Esophagus squamous epithelium (tissue), 5 donors: ENCODE results near the gene IQCK. TPM values are rescaled to one million over a fixed set of nuclear protein-coding genes. Genes with fewer than 3 reads are reported as not detected.

ENCODE experiments used
- DNase-seq: peaks from one replicate; lab custom pipeline; 2025; lab: John Stamatoyannopoulos, UW
- H3K27ac ChIP-seq, 4 donors: fragments of 200-600 bp; sonication (generic); one replicate each; pipeline ENCODE4 v1.5.1; 2016 to 2019; ENCODE audit warnings: mild to moderate bottlenecking in 1 of 4
- H3K27me3 ChIP-seq, 4 donors: fragments of 200-600 bp; sonication (generic); 1 replicate in 3 of 4; 2 replicates in 1 of 4; pipeline versions ENCODE4 v1.5.1 to v1.6.0; 2017 to 2021; ENCODE audit warnings: antibody characterized with exemption in 1 of 4
- H3K36me3 ChIP-seq, 3 donors: fragments of 200-600 bp; sonication (generic); one replicate each; pipeline ENCODE4 v1.5.1; 2016 to 2019
- H3K4me1 ChIP-seq, 3 donors: fragments of 200-600 bp; sonication (generic); one replicate each; pipeline ENCODE4 v1.5.1; 2017 to 2019
- H3K4me3 ChIP-seq, 4 donors: fragments of 200-600 bp; sonication (generic); 1 replicate in 3 of 4; 2 replicates in 1 of 4; pipeline ENCODE4 v1.5.1; 2016 to 2019; ENCODE audit warnings: mild to moderate bottlenecking in 2 of 4, moderate library complexity in 1 of 4
- H3K9me3 ChIP-seq, 3 donors: fragments of 200-600 bp; sonication (generic); one replicate each; pipeline ENCODE4 v1.5.1; 2016 to 2019
- POLR2A ChIP-seq, 4 donors: fragments of 450-650 bp; IDR thresholded peaks; one replicate each; pipeline ENCODE4 v1.6.1; 2017; ENCODE audit warnings: antibody characterized with exemption in 4 of 4, mild to moderate bottlenecking in 4 of 4, moderate library complexity in 3 of 4
- WGBS, 2 donors: methylation state at CpG; one replicate each; pipeline ENCODE4 v1.1.5; 2018; 5-methylcytosine and 5-hydroxymethylcytosine counted together
- intact Hi-C: fragments of 100-400 bp; cut with DNase I; formaldehyde crosslinking; loops from one replicate; pipeline ENCODE4 v1.15.0; 2022
- total RNA-seq, 4 donors: library from RNA; depleted of rRNA; stranded (reverse); fragments of >200 nt; gene quantifications; one replicate each; pipeline ENCODE4 v1.1.0, GENCODE V29; 2016
- TF ChIP-seq, protein P1 (sequence below), 6 experiments: fragments of 450-650 bp in 4 of 6; fragments of 200-600 bp in 2 of 6; sonication (generic) in 2 of 6; IDR thresholded peaks; one replicate each; pipeline ENCODE4 v1.5.1; 2016 to 2019; ENCODE audit warnings: antibody characterized with exemption in 6 of 6, mild to moderate bottlenecking in 4 of 6, moderate library complexity in 4 of 6
- donor health status: DM: yes; HTN: yes; CAD: no.

Gene IQCK
- total RNA-seq, 4 donors from 2014 or later = 2.2 to 9.3 (median 6.1) TPM

DNA sequence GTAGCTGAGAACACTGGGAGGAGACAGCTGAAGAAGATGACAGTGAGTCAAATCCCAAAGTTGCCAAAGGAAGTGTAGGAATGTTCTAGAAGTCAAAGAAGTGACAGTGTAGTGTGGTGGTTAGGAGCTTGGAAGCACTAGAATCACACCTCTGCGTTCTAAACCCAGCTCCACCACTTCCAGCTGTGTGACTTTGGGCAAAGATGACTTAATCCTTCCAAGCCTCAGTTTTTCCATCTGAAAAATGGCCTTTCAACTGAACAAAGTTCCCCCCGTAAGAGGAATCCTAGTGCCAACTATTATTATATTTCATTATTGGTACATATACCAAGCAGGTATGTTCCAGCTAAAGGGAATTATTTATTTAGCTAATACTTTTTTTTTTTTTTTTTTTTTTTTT is 56.0 kb downstream of the IQCK start:
- no peaks in the 10 kb centered on the region for H3K27me3 ChIP-seq
- no peak overlapping the region for H3K4me3 ChIP-seq
- no peak for DNase-seq
- H3K27ac ChIP-seq = no peak overlapping the region
- WGBS, 2 donors = 49 to 88% methylated on average over 2 of the region's 2 CpGs
- TF ChIP-seq, protein P1, sequence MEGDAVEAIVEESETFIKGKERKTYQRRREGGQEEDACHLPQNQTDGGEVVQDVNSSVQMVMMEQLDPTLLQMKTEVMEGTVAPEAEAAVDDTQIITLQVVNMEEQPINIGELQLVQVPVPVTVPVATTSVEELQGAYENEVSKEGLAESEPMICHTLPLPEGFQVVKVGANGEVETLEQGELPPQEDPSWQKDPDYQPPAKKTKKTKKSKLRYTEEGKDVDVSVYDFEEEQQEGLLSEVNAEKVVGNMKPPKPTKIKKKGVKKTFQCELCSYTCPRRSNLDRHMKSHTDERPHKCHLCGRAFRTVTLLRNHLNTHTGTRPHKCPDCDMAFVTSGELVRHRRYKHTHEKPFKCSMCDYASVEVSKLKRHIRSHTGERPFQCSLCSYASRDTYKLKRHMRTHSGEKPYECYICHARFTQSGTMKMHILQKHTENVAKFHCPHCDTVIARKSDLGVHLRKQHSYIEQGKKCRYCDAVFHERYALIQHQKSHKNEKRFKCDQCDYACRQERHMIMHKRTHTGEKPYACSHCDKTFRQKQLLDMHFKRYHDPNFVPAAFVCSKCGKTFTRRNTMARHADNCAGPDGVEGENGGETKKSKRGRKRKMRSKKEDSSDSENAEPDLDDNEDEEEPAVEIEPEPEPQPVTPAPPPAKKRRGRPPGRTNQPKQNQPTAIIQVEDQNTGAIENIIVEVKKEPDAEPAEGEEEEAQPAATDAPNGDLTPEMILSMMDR (IDR thresholded peaks at IDR 0.05) = no peak
- no peak for TF ChIP-seq POLR2A (IDR thresholded peaks at IDR 0.05)
- H3K9me3 ChIP-seq = no peaks in the 10 kb centered on the region
- no peaks in the 10 kb centered on the region for H3K36me3 ChIP-seq
- intact Hi-C loops = no loop called here
- no peaks in the 10 kb centered on the region for H3K4me1 ChIP-seq

DNA sequence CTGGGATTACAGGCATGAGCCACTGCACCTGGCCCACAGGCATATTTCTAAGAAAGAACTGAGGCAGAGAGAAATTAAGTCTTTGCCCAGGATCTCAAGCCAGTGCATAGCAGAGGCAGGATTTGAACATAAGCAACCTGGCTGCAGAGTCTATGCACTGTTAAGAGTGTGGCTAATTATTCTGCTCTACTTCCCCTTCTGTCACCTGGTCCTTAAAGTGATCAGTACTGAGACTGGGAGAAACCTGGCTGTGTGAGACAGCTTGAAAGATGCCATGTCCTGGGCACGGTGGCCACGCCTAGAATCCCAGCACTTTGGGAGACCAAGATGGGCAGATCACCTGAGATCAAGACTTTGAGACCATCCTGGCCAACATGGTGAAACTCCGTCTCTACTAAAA is 58.1 kb downstream of the IQCK start:
- Histone ChIP-seq H3K4me1 (no peaks in the 10 kb centered on the region), H3K4me3 (no peak overlapping the region), H3K27me3 (no peaks in the 10 kb centered on the region), H3K36me3 (no peaks in the 10 kb centered on the region), H3K27ac (no peak overlapping the region), H3K9me3 (no peaks in the 10 kb centered on the region)
- TF ChIP-seq, protein P1 (IDR thresholded peaks at IDR 0.05) = no peak
- no peak for TF ChIP-seq POLR2A (IDR thresholded peaks at IDR 0.05)
- intact Hi-C loops = no loop called here
- WGBS, 2 donors = 86 to 88% methylated on average over 1 to 3 of the region's 3 CpGs
- no peak for DNase-seq

DNA sequence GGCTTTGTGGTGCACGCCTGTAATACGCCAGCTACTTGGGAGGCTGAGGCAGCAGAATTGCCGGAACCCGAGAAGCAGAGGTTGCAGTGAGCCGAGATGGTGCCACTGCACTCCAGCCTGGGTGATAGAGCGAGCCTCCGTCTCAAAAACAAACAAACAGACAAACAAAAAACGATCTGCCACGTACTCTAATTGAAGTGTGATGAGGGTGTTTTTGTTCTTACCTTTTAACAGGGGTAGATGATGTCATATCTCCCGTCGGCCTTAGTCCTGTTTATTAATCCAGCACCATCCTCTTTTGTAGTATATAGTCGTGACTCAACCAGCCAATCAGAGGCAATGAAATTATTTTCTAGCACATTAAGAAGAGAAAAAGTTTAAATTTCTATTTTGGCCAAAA is 58.5 kb downstream of the IQCK start:
- no peak for DNase-seq
- intact Hi-C loops = no loop called here
- Histone ChIP-seq H3K4me3 (no peak overlapping the region), H3K36me3 (no peaks in the 10 kb centered on the region), H3K4me1 (no peaks in the 10 kb centered on the region), H3K27ac (no peak overlapping the region), H3K9me3 (no peaks in the 10 kb centered on the region), H3K27me3 (no peaks in the 10 kb centered on the region)
- 79 to 80% methylated on average over 11 to 12 of the region's 12 CpGs for WGBS, 2 donors
- no peak for TF ChIP-seq POLR2A (IDR thresholded peaks at IDR 0.05)
- TF ChIP-seq, protein P1 (IDR thresholded peaks at IDR 0.05) = no peak

DNA sequence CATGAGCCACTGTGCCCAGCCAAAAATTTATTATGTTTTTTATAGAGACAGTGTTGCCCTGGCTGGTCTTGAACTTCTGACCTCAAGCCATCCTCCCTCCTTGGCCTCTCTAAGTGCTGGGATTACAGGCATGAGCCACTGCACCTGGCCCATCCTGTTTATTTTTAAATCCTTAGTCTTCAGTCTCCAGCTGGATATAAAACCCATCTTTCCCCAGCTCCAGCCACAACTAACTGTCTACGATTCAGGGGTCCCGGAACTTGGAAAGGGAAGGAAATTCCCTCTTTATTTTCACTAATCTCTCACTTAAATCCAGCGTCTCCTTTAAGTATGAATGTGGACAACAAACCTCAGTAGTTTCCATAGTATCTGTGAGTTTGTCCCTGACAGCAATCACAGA is 62.2 kb downstream of the IQCK start:
- no peak overlapping the region for H3K27ac ChIP-seq
- intact Hi-C loops = no loop called here
- TF ChIP-seq, protein P1 (IDR thresholded peaks at IDR 0.05) = no peak
- no peak for TF ChIP-seq POLR2A (IDR thresholded peaks at IDR 0.05)

DNA sequence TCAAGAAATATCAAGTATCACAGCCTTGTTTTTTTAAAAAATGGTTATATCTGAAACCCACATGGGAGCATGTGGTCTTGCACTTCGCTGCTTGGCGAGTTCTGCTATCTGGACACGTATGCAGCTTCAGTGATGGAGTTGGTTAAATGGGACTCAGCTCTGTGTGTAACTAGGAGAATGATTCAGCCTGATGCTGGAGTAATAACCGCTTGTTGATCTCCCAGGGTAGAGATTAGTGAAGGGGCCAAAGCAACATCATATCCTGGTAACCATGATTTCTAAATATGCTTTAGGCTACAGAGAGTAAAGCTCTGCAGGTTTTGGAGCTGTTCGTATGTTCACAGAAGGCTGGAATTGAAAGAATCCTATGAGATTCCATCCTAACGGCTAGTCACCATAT is 63.2 kb downstream of the IQCK start:
- intact Hi-C loops = no loop called here
- Histone ChIP-seq H3K36me3 (no peaks in the 10 kb centered on the region), H3K27me3 (no peaks in the 10 kb centered on the region), H3K4me3 (no peak overlapping the region), H3K9me3 (no peaks in the 10 kb centered on the region), H3K4me1 (peaks cover 6 to 28% (median 8%) of the 10 kb centered on the region in 3 donors), H3K27ac (no peak overlapping the region)
- WGBS, 2 donors = 88 to 89% methylated on average over 5 to 6 of the region's 6 CpGs
- DNase-seq = no peak
- no peak for TF ChIP-seq POLR2A (IDR thresholded peaks at IDR 0.05)
- TF ChIP-seq, protein P1 (IDR thresholded peaks at IDR 0.05) = no peak

More for the DNA sequence above, 62.2 kb downstream of the IQCK start:
- Histone ChIP-seq H3K27me3 (no peaks in the 10 kb centered on the region), H3K4me1 (peaks cover 4 to 21% (median 8%) of the 10 kb centered on the region in 3 donors), H3K36me3 (no peaks in the 10 kb centered on the region), H3K9me3 (no peaks in the 10 kb centered on the region), H3K4me3 (no peak overlapping the region)
- WGBS, 2 donors = 92 to 93% methylated on average over 3 of the region's 3 CpGs
- no peak for DNase-seq
